Activated T-cell treated with anti-CD3 and anti-CD28 coated beads, Interleukin-2, amount 50 U/mL, for 72 hours (primary cell): ENCODE data around the gene FADD. TPM values are rescaled to one million over a fixed set of nuclear protein-coding genes. Genes with fewer than 3 reads are reported as not detected.
"Not testable (repeated sequence)": the region's sequence is repeated elsewhere in the genome, so short reads cannot be mapped to it uniquely, and the experiment has no call there.

Experiments
- ATAC-seq, 2 donors: fragments of 150-1000 bp; cut with Tn5 transposase; replicated peaks in 1 of 2; 2 replicates each; pipeline ENCODE4 v1.10.0; 2021; ENCODE audit warnings: moderate library complexity in 2 of 2, mild to moderate bottlenecking in 1 of 2
- DNase-seq, 2 donors: peaks; one replicate each; pipeline ENCODE4 v3.0.0; 2021 to 2022; ENCODE audit warnings: mixed read lengths in 1 of 2
- H3K27ac Mint-ChIP-seq: one replicate; pipeline ENCODE4 v1.8.0; 2022; ENCODE audit warnings: mild to moderate bottlenecking, moderate library complexity, mixed read lengths
- H3K27me3 Mint-ChIP-seq: one replicate; pipeline ENCODE4 v1.8.0; 2022; ENCODE audit warnings: low read depth, mixed read lengths
- H3K36me3 Mint-ChIP-seq, 2 donors: one replicate each; pipeline ENCODE4 v1.8.0; 2022; ENCODE audit warnings: mixed read lengths in 2 of 2, mild to moderate bottlenecking in 1 of 2; ENCODE audit not compliant: insufficient read depth in 2 of 2
- H3K4me1 Mint-ChIP-seq: one replicate; pipeline ENCODE4 v1.8.0; 2022; ENCODE audit warnings: low read depth, mixed read lengths
- H3K4me3 Mint-ChIP-seq, 2 donors: one replicate each; pipeline ENCODE4 v1.8.0; 2022; ENCODE audit warnings: mild to moderate bottlenecking in 2 of 2, mixed read lengths in 2 of 2, moderate library complexity in 2 of 2
- H3K9me3 Mint-ChIP-seq, 2 donors: one replicate each; pipeline ENCODE4 v1.8.0; 2022; ENCODE audit warnings: mixed read lengths in 2 of 2
- total RNA-seq, 2 donors: library from RNA; stranded (reverse); gene quantifications; one replicate each; pipeline ENCODE4 v1.2.3, GENCODE V29; 2022

The FADD gene
- total RNA-seq, 2 donors from 2014 or later = 27.0 to 31.4 TPM

- DNase-seq (no peak), ATAC-seq (no peak)
- no peaks in the 10 kb centered on the region for H3K27me3 Mint-ChIP-seq
- no peaks in the 10 kb centered on the region for H3K4me1 Mint-ChIP-seq
- no peaks in the 10 kb centered on the region for H3K9me3 Mint-ChIP-seq
- no peaks in the 10 kb centered on the region for H3K36me3 Mint-ChIP-seq
- H3K27ac Mint-ChIP-seq = no peak overlapping the region
- H3K4me3 Mint-ChIP-seq = no peak overlapping the region
Measured at GRCh38 chr11:70186420-70186819, 16.7 kb upstream of the FADD start.

- H3K4me3 Mint-ChIP-seq = no peak overlapping the region
- no peaks in the 10 kb centered on the region for H3K36me3 Mint-ChIP-seq
- ATAC-seq (no peak), DNase-seq (no peak)
- no peaks in the 10 kb centered on the region for H3K4me1 Mint-ChIP-seq
- H3K9me3 Mint-ChIP-seq = no peaks in the 10 kb centered on the region
- H3K27me3 Mint-ChIP-seq = no peaks in the 10 kb centered on the region
- no peak overlapping the region for H3K27ac Mint-ChIP-seq
Measured at GRCh38 chr11:70186936-70187335, 16.2 kb upstream of the FADD start.

GRCh38 chr11:70187771-70188170 lies 15.3 kb upstream of the FADD start:
- H3K27me3 Mint-ChIP-seq = no peaks in the 10 kb centered on the region
- no peak overlapping the region for H3K4me3 Mint-ChIP-seq
- no peaks in the 10 kb centered on the region for H3K36me3 Mint-ChIP-seq
- no peak for DNase-seq
- no peak overlapping the region for H3K27ac Mint-ChIP-seq
- H3K9me3 Mint-ChIP-seq = no peaks in the 10 kb centered on the region
- no peaks in the 10 kb centered on the region for H3K4me1 Mint-ChIP-seq
- no peak for ATAC-seq

GRCh38 chr11:70189622-70190021 lies 13.5 kb upstream of the FADD start:
- no peaks in the 10 kb centered on the region for H3K9me3 Mint-ChIP-seq
- H3K36me3 Mint-ChIP-seq = no peaks in the 10 kb centered on the region
- no peak overlapping the region for H3K27ac Mint-ChIP-seq
- H3K4me1 Mint-ChIP-seq = no peaks in the 10 kb centered on the region
- no peaks in the 10 kb centered on the region for H3K27me3 Mint-ChIP-seq
- H3K4me3 Mint-ChIP-seq = no peak overlapping the region
- DNase-seq (no peak), ATAC-seq (no peak)

- H3K4me1 Mint-ChIP-seq = no peaks in the 10 kb centered on the region
- no peaks in the 10 kb centered on the region for H3K36me3 Mint-ChIP-seq
- no peak overlapping the region for H3K4me3 Mint-ChIP-seq
- DNase-seq (peak; percentile 72 to 78), ATAC-seq (peak; percentile 80 to 81)
- no peaks in the 10 kb centered on the region for H3K27me3 Mint-ChIP-seq
- no peak overlapping the region for H3K27ac Mint-ChIP-seq
- H3K9me3 Mint-ChIP-seq = no peaks in the 10 kb centered on the region
Measured at GRCh38 chr11:70191495-70192140, 11.5 kb upstream of the FADD start.

GRCh38 chr11:70192666-70193410 lies 10.3 kb upstream of the FADD start:
- H3K4me1 Mint-ChIP-seq = no peaks in the 10 kb centered on the region
- ATAC-seq (no peak), DNase-seq (no peak)
- no peaks in the 10 kb centered on the region for H3K27me3 Mint-ChIP-seq
- H3K9me3 Mint-ChIP-seq = no peaks in the 10 kb centered on the region
- H3K36me3 Mint-ChIP-seq = no peaks in the 10 kb centered on the region
- H3K4me3 Mint-ChIP-seq = no peak overlapping the region
- no peak overlapping the region for H3K27ac Mint-ChIP-seq

- H3K27me3 Mint-ChIP-seq = no peaks in the 10 kb centered on the region
- no peaks in the 10 kb centered on the region for H3K36me3 Mint-ChIP-seq
- H3K9me3 Mint-ChIP-seq = no peaks in the 10 kb centered on the region
- DNase-seq (no peak), ATAC-seq (no peak)
- no peak overlapping the region for H3K27ac Mint-ChIP-seq
- no peak overlapping the region for H3K4me3 Mint-ChIP-seq
- no peaks in the 10 kb centered on the region for H3K4me1 Mint-ChIP-seq
Measured at GRCh38 chr11:70193411-70194292, 9.4 kb upstream of the FADD start.

GRCh38 chr11:70194792-70195791 lies 8.0 kb upstream of the FADD start:
- DNase-seq = no peak
- Mint-ChIP-seq H3K4me1 (no peaks in the 10 kb centered on the region), H3K36me3 (no peaks in the 10 kb centered on the region), H3K27me3 (no peaks in the 10 kb centered on the region), H3K27ac (no peak overlapping the region), H3K4me3 (no peak overlapping the region), H3K9me3 (no peaks in the 10 kb centered on the region)
- ATAC-seq = no peak

- Mint-ChIP-seq H3K4me1 (peaks cover 20% of the 10 kb centered on the region), H3K27me3 (no peaks in the 10 kb centered on the region), H3K9me3 (no peaks in the 10 kb centered on the region), H3K27ac (no peak overlapping the region), H3K36me3 (peaks cover 3 to 9% of the 10 kb centered on the region in 2 donors), H3K4me3 (no peak overlapping the region)
- DNase-seq (no peak), ATAC-seq (no peak)
Measured at GRCh38 chr11:70200212-70200844, 2.8 kb upstream of the FADD start.

- not testable (repeated sequence) for ATAC-seq, H3K27me3 Mint-ChIP-seq, H3K4me3 Mint-ChIP-seq, H3K27ac Mint-ChIP-seq, DNase-seq, H3K9me3 Mint-ChIP-seq
- peaks cover 6 to 13% of the 10 kb centered on the region in 2 donors for H3K36me3 Mint-ChIP-seq
- peaks cover 27% of the 10 kb centered on the region for H3K4me1 Mint-ChIP-seq
Measured at GRCh38 chr11:70201047-70201446, 2.0 kb upstream of the FADD start.

- no peaks in the 10 kb centered on the region for H3K9me3 Mint-ChIP-seq
- no peaks in the 10 kb centered on the region for H3K27me3 Mint-ChIP-seq
- DNase-seq (no peak), ATAC-seq (no peak)
- H3K27ac Mint-ChIP-seq = peak overlapping the region; percentile 93
- H3K4me3 Mint-ChIP-seq = peak overlapping the region; percentile 98 to 99
- H3K36me3 Mint-ChIP-seq = peaks cover 9 to 19% of the 10 kb centered on the region in 2 donors
- peaks cover 38% of the 10 kb centered on the region for H3K4me1 Mint-ChIP-seq
Measured at GRCh38 chr11:70201882-70202861, 924 bp upstream of the FADD start.
